Esophagus squamous epithelium (tissue), 4 donors: ENCODE results near the gene GARIN3.

Experiments
- POLR2A ChIP-seq, 4 donors: fragments of 450-650 bp; IDR thresholded peaks; one replicate each; pipeline ENCODE4 v1.6.1; 2017; ENCODE audit warnings: antibody characterized with exemption in 4 of 4, mild to moderate bottlenecking in 4 of 4, moderate library complexity in 3 of 4
- TF ChIP-seq, protein P1 (sequence below), 6 experiments: fragments of 450-650 bp in 4 of 6; fragments of 200-600 bp in 2 of 6; sonication (generic) in 2 of 6; IDR thresholded peaks; one replicate each; pipeline ENCODE4 v1.5.1; 2016 to 2019; ENCODE audit warnings: antibody characterized with exemption in 6 of 6, mild to moderate bottlenecking in 4 of 6, moderate library complexity in 4 of 6

DNA sequence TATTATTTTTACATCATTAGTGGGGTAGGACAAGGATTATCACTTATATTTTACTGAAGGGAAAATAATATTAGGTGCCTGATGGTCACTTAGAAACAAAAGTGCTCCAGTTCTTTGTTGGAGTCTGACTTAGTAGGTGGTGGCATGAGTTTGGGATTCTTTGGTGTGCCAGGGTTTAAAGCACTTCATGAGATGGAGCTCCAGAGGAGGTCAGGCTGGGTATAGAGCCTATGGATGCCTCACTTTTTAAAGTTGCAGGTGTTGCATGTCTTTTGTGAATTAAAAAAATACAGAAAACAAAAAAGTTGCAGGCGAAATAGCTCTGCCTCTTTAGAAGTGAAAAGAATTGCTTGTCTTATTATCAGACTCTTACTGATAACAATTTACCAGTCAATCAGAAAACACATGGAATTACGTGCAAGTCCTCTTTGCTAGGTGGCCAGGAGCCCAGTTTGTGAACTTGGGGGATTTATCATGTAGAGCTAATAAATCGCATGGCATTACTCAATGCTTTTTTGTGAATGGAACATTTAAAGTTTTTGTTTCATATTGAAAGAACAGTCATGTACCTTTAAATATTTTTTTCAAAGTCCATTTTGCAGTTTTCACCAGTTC lies 16.2 kb upstream of the GARIN3 start:
- TF ChIP-seq, protein P1, sequence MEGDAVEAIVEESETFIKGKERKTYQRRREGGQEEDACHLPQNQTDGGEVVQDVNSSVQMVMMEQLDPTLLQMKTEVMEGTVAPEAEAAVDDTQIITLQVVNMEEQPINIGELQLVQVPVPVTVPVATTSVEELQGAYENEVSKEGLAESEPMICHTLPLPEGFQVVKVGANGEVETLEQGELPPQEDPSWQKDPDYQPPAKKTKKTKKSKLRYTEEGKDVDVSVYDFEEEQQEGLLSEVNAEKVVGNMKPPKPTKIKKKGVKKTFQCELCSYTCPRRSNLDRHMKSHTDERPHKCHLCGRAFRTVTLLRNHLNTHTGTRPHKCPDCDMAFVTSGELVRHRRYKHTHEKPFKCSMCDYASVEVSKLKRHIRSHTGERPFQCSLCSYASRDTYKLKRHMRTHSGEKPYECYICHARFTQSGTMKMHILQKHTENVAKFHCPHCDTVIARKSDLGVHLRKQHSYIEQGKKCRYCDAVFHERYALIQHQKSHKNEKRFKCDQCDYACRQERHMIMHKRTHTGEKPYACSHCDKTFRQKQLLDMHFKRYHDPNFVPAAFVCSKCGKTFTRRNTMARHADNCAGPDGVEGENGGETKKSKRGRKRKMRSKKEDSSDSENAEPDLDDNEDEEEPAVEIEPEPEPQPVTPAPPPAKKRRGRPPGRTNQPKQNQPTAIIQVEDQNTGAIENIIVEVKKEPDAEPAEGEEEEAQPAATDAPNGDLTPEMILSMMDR (IDR thresholded peaks at IDR 0.05), result no peak
- TF ChIP-seq POLR2A (IDR thresholded peaks at IDR 0.05), result no peak
